Adrenal gland (tissue), 12 donors: ENCODE data around the gene RAB25. TPM values are rescaled to one million over a fixed set of nuclear protein-coding genes. Genes with fewer than 3 reads are reported as not detected.
"Not testable (repeated sequence)": the region's sequence is repeated elsewhere in the genome, so short reads cannot be mapped to it uniquely, and the experiment has no call there.

Experiments
- DNase-seq, 7 donors: peaks; one replicate each; pipeline ENCODE4 v3.0.0-alpha.2; 2019 to 2020
- H3K27ac ChIP-seq, 5 donors: fragments of 200-600 bp; sonication (generic) in 4 of 5; 1 replicate in 3 of 5; 2 replicates in 2 of 5; pipeline versions ENCODE4 v1.5.1 to v1.8.0; 2016 to 2020; ENCODE audit warnings: mild to moderate bottlenecking in 1 of 5
- H3K27me3 ChIP-seq: fragments of 200-600 bp; 2 replicates; pipeline ENCODE4 v1.8.0; 2021
- H3K36me3 ChIP-seq, 2 donors: fragments of 200-600 bp; replicated peaks in 1 of 2; 1 replicate in 1 of 2; 2 replicates in 1 of 2; pipeline versions ENCODE4 v1.5.1 to v1.8.0; 2018 to 2022
- H3K4me1 ChIP-seq, 2 donors: fragments of 200-600 bp; replicated peaks in 1 of 2; 1 replicate in 1 of 2; 2 replicates in 1 of 2; pipeline versions ENCODE4 v1.5.1 to v1.8.0; 2018 to 2021
- H3K4me3 ChIP-seq, 4 donors: fragments of 200-600 bp; sonication (generic) in 3 of 4; one replicate each; pipeline ENCODE4 v1.5.1; 2016 to 2018
- H3K9me3 ChIP-seq, 3 donors: fragments of 200-600 bp; sonication (generic) in 1 of 3; replicated peaks in 1 of 3; 1 replicate in 2 of 3; 2 replicates in 1 of 3; pipeline versions ENCODE4 v1.5.1 to v1.8.0; 2016 to 2021
- POLR2A ChIP-seq, 2 donors: fragments of 450-650 bp; IDR thresholded peaks; one replicate each; pipeline ENCODE4 v1.6.1; 2017; ENCODE audit warnings: antibody characterized with exemption in 2 of 2, mild to moderate bottlenecking in 2 of 2, moderate library complexity in 1 of 2
- WGBS, 4 donors: extraction: QIAGEN DNeasy Blood & Tissue Kit in 2 of 4; methylation state at CpG; one replicate each; pipeline versions ENCODE4 v1.1.5 to v1.1.7; 2013 to 2017; 5-methylcytosine and 5-hydroxymethylcytosine counted together
- intact Hi-C, 2 donors: fragments of 100-400 bp; cut with DNase I; formaldehyde crosslinking; loops; one replicate each; pipeline versions ENCODE4 v1.14.1 to v1.15.0; 2022 to 2023
- polyA plus RNA-seq, 3 donors: library from polyadenylated mRNA; stranded (reverse); fragments of 200-250 nt in 2 of 3; fragments of 350-450 nt in 1 of 3; fragmentation: Illumina TruSeq in 1 of 3; extraction: RNeasy Lipid Tissue Mini Kit (QIAGEN cat#74804) in 1 of 3; gene quantifications; one replicate each; pipeline ENCODE4 v1.2.3, GENCODE V29; 2013 to 2014
- total RNA-seq, 9 donors: library from RNA; depleted of rRNA in 4 of 9; stranded (reverse); fragments of >200 nt in 4 of 9; fragments of 120-200 nt in 1 of 9; fragmentation: NEBNext Ultra II Directional in 1 of 9; extraction: Animal tissue kit (Norgen Biotek cat#: 25700) in 1 of 9; gene quantifications; one replicate each; pipeline versions ENCODE4 v1.1.0 to v1.2.4, GENCODE V29; 2013 to 2023
- TF ChIP-seq, protein P1 (sequence below), 6 experiments: fragments of 450-650 bp in 4 of 6; fragments of 200-600 bp in 2 of 6; sonication (generic) in 1 of 6; IDR thresholded peaks; 1 replicate in 5 of 6; 2 replicates in 1 of 6; pipeline versions ENCODE4 v1.5.1 to v1.8.0; 2016 to 2021; ENCODE audit warnings: antibody characterized with exemption in 6 of 6, mild to moderate bottlenecking in 2 of 6, moderate library complexity in 1 of 6
- donor health status: healthy with polysubstance abuse.
- donor health status: Bipolar disorder and iron deficiency.
- donor health status: DM: yes; HTN: yes; CAD: no.
- donor health status: DM: no; HTN: no; CAD: no.
- donor health status: DM: no; HTN: no; CAD: no.
- donor health status: DM: yes; HTN: yes; CAD: no.

Gene RAB25
- total and polyA plus RNA-seq, 12 donors, result 0.17 to 0.48 (median 0.38) TPM; not detected in 9

DNA sequence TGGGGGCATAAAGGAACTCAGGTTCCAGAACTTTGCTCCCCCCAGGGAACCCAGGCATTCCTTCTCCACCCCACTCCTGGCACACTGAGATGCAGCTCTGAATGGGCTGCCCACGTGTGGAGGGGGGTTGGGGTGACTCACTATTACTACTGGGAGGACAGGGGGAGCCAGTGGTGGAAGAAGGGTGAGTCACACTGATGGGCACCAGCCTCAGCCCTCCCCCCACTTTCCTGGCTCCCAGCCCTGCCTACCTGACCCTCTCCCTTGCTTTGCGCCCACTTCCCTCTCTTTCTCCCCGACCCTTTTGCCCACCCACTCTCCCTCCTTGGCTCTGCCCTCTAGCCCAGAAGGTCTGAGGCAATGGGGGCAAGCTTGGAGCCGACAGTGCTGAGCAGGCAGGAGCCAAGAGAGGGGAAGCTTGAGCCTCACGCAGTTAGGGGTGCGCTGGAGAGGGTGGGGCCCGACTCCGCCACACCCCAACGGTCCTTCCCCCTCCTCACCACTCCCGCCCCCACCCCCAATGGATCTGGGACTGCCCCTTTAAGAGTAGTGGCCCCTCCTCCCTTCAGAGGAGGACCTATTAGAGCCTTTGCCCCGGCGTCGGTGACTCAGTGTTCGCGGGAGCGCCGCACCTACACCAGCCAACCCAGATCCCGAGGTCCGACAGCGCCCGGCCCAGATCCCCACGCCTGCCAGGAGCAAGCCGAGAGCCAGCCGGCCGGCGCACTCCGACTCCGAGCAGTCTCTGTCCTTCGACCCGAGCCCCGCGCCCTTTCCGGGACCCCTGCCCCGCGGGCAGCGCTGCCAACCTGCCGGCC, 53.4 kb downstream of the RAB25 start, which contains the start of gene LMNA:
Gene LMNA, plus strand, starts transcription at position 611 of the 818 bp plus-strand sequence. CDS start 208 bp downstream, outside the sequence.
- Histone ChIP-seq H3K36me3 (no peaks in the 10 kb centered on the region), H3K9me3 (no peaks in the 10 kb centered on the region), H3K4me3 (peak within 1 kb of the TSS; percentile 85 to 100 (median 94)), H3K4me1 (peaks cover 39 to 62% of the 10 kb centered on the region in 2 donors), H3K27me3 (no peaks in the 10 kb centered on the region), H3K27ac (peak within 1 kb of the TSS; percentile 83 to 99 (median 97))
- 0 to 12% (median 0%) methylated on average over 4 to 37 of the region's 37 CpGs for WGBS, 4 donors
- peak; percentile 95 to 99 (median 97) for DNase-seq
- intact Hi-C loops, result no loop called here
- peak; percentile 96 to 99 for TF ChIP-seq POLR2A (IDR thresholded peaks at IDR 0.05)
- TF ChIP-seq, protein P1, sequence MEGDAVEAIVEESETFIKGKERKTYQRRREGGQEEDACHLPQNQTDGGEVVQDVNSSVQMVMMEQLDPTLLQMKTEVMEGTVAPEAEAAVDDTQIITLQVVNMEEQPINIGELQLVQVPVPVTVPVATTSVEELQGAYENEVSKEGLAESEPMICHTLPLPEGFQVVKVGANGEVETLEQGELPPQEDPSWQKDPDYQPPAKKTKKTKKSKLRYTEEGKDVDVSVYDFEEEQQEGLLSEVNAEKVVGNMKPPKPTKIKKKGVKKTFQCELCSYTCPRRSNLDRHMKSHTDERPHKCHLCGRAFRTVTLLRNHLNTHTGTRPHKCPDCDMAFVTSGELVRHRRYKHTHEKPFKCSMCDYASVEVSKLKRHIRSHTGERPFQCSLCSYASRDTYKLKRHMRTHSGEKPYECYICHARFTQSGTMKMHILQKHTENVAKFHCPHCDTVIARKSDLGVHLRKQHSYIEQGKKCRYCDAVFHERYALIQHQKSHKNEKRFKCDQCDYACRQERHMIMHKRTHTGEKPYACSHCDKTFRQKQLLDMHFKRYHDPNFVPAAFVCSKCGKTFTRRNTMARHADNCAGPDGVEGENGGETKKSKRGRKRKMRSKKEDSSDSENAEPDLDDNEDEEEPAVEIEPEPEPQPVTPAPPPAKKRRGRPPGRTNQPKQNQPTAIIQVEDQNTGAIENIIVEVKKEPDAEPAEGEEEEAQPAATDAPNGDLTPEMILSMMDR (IDR thresholded peaks at IDR 0.05), result no peak

DNA sequence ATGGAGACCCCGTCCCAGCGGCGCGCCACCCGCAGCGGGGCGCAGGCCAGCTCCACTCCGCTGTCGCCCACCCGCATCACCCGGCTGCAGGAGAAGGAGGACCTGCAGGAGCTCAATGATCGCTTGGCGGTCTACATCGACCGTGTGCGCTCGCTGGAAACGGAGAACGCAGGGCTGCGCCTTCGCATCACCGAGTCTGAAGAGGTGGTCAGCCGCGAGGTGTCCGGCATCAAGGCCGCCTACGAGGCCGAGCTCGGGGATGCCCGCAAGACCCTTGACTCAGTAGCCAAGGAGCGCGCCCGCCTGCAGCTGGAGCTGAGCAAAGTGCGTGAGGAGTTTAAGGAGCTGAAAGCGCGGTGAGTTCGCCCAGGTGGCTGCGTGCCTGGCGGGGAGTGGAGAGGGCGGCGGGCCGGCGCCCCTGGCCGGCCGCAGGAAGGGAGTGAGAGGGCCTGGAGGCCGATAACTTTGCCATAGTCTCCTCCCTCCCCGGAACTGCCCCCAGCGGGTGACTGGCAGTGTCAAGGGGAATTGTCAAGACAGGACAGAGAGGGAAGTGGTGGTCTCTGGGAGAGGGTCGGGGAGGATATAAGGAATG, 54.1 kb downstream of the RAB25 start:
- Histone ChIP-seq H3K9me3 (no peaks in the 10 kb centered on the region), H3K36me3 (no peaks in the 10 kb centered on the region), H3K4me1 (peaks cover 46 to 69% of the 10 kb centered on the region in 2 donors), H3K4me3 (peak overlapping the region; percentile 85 to 100 (median 94)), H3K27ac (peak overlapping the region; percentile 83 to 99 (median 97)), H3K27me3 (no peaks in the 10 kb centered on the region)
- peak in 1 of 2 donors; percentile 18 for TF ChIP-seq POLR2A (IDR thresholded peaks at IDR 0.05)
- TF ChIP-seq, protein P1 (IDR thresholded peaks at IDR 0.05), result peak in 1 of 6 experiments; percentile 5
- WGBS, 4 donors, result 0 to 1% (median 0%) methylated on average over 6 to 49 of the region's 49 CpGs
- intact Hi-C loops, result no loop called here
- DNase-seq, result peak in 2 of 7 donors; percentile 53 to 68

DNA sequence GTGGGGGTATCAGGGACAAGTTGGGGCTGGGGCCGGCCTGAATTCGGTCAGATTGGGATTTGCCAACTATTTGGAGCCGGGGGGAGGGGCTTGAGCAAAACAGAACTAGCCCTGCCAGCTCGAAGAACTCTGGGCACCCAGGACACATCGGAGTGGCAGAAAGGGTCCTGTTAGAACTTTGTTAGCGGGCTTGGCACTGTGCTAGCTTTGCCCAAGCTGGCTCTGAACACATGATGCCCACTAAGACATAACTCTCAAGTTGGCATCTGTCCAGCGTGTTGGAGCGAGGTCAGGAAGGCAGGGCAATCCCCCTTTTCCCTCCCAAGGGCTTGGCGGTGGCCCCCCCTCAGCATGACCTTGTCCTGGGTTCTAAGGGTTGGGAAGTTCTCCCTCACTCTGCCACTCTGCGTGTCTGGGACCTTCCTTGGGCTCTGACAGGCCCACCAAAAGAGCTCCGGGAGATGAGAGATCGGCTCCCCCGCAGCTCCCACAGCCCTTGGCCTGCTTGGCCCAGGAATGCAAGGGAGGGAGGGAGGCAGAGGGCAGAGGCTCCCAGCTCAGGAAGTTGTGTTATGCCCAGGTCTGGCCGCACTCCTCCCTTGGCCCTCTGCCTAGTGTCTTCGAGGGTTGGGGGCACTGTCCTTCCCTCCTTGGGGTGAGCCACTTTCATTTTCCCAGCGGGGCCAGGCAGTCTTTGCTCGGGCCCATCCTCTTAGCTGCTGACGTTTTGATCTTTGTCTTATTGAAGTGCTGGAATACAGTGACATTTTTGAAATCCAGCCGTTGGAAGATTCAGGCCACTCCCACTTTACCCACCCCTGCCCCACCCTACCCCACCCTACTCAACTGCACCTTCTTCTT, 54.8 kb downstream of the RAB25 start:
- TF ChIP-seq POLR2A (IDR thresholded peaks at IDR 0.05), result peak; percentile 27 to 81
- TF ChIP-seq, protein P1 (IDR thresholded peaks at IDR 0.05), result no peak

DNA sequence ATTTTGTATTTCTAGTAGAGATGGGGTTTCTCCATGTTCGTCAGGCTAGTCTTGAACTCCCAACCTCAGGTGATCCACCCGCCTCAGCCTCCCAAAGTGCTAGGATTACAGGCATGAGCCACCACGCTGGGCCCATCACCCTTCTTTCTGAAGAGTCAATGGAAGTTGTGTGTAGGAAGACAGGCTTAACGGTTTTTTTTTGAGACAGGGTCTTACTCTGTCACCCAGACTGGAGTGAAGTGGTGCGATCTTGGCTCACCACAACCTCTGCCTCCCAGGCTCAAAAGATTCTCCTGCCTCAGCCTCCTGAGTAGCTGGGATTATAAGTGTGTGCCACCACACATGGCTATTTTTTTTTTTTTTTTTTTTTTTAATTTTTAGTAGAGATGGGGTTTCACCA, 55.8 kb downstream of the RAB25 start:
- H3K36me3 ChIP-seq, DNase-seq, intact Hi-C loops, H3K9me3 ChIP-seq, H3K27me3 ChIP-seq: not testable (repeated sequence)
- Histone ChIP-seq H3K4me3 (peak overlapping the region in 3 of 4 donors; percentile 44 to 90 (median 85)), H3K4me1 (peaks cover 63 to 80% of the 10 kb centered on the region in 2 donors), H3K27ac (peak overlapping the region; percentile 48 to 99 (median 97))
- WGBS, 4 donors, result 60 to 65% (median 62%) methylated on average over 5 of the region's 5 CpGs

More for the DNA sequence above, 54.8 kb downstream of the RAB25 start:
- no peaks in the 10 kb centered on the region for H3K27me3 ChIP-seq
- peaks cover 53 to 77% of the 10 kb centered on the region in 2 donors for H3K4me1 ChIP-seq
- H3K4me3 ChIP-seq, result peak overlapping the region; percentile 85 to 100 (median 94)
- DNase-seq, result peak; percentile 77 to 88 (median 82)
- intact Hi-C loops, result no loop called here
- no peaks in the 10 kb centered on the region for H3K36me3 ChIP-seq
- 1 to 4% (median 2%) methylated on average over 12 to 19 of the region's 19 CpGs for WGBS, 4 donors
- H3K27ac ChIP-seq, result peak overlapping the region; percentile 83 to 99 (median 97)
- H3K9me3 ChIP-seq, result no peaks in the 10 kb centered on the region
